ENCODE results near the gene FRMD5. TPM values are rescaled to one million over a fixed set of nuclear protein-coding genes. Genes with fewer than 3 reads are reported as not detected.
A peak's percentile ranks its signal among the peaks of the same experiment; 100 is the strongest.

The FRMD5 gene
- polyA plus RNA-seq, 2 of the 4 experiments (the other 2 are of a cell fraction), result 2.5 to 3.6 TPM

- CTCF ChIA-PET, result interaction anchor here (0.6 to 1.8 kb wide), 3 partner anchors 9 to 225 kb away, joined by 3 to 7 read pairs (median 3); no protein-coding TSS in a partner anchor
- no peaks in the 10 kb centered on the region for H3K4me1 ChIP-seq
- FAIRE-seq, result no peak
- ATAC-seq, result no peak
- H3K4me2 ChIP-seq, result no peak overlapping the region
- TF ChIP-seq HOXB13 (CRISPR knock-in tag; IDR thresholded peaks at IDR 0.05; ENCODE audit: low read depth) (no peak), SREBF2 (IDR thresholded peaks at IDR 0.05) (no peak), TFCP2L1 (CRISPR knock-in tag; IDR thresholded peaks at IDR 0.05) (no peak), NPAS2 (CRISPR knock-in tag; IDR thresholded peaks at IDR 0.05; ENCODE audit: borderline replicate concordance) (no peak), RFX5 (IDR thresholded peaks at IDR 0.05) (no peak), HEYL (CRISPR knock-in tag; IDR thresholded peaks at IDR 0.05) (no peak), RNF2 (IDR thresholded peaks at IDR 0.05; ENCODE audit: borderline replicate concordance, low read depth) (no peak), MYC (IDR thresholded peaks at IDR 0.05; ENCODE audit: borderline replicate concordance, low read length) (no peak), EP300 (IDR thresholded peaks at IDR 0.05) (no peak)
- TF ChIP-seq, protein P1, sequence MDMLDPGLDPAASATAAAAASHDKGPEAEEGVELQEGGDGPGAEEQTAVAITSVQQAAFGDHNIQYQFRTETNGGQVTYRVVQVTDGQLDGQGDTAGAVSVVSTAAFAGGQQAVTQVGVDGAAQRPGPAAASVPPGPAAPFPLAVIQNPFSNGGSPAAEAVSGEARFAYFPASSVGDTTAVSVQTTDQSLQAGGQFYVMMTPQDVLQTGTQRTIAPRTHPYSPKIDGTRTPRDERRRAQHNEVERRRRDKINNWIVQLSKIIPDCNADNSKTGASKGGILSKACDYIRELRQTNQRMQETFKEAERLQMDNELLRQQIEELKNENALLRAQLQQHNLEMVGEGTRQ (IDR thresholded peaks at IDR 0.05), result no peak
- TF ChIP-seq, protein P2, sequence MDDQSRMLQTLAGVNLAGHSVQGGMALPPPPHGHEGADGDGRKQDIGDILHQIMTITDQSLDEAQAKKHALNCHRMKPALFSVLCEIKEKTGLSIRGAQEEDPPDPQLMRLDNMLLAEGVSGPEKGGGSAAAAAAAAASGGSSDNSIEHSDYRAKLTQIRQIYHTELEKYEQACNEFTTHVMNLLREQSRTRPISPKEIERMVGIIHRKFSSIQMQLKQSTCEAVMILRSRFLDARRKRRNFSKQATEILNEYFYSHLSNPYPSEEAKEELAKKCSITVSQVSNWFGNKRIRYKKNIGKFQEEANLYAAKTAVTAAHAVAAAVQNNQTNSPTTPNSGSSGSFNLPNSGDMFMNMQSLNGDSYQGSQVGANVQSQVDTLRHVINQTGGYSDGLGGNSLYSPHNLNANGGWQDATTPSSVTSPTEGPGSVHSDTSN (IDR thresholded peaks at IDR 0.05), result no peak
- POLR2A ChIA-PET, result no interaction called here
- H3K4me3 ChIP-seq, result no peak overlapping the region
- H3K27ac ChIP-seq, result no peak overlapping the region
- no peak for DNase-seq (ENCODE audit: low read depth in 1 of 2, low spot score in 1 of 2)
- H3K9me3 ChIP-seq, result no peaks in the 10 kb centered on the region
These were observed 66.6 kb downstream of the FRMD5 start for GRCh38 chr15:44128443-44128842.

- FAIRE-seq (no peak), ATAC-seq (no peak), DNase-seq (ENCODE audit: low read depth in 1 of 2, low spot score in 1 of 2) (no peak)
- Histone ChIP-seq H3K4me3 (no peak overlapping the region), H3K4me2 (no peak overlapping the region), H3K9me3 (no peaks in the 10 kb centered on the region), H3K4me1 (no peaks in the 10 kb centered on the region), H3K27ac (no peak overlapping the region)
- POLR2A ChIA-PET, result no interaction called here
- TF ChIP-seq RNF2 (IDR thresholded peaks at IDR 0.05; ENCODE audit: borderline replicate concordance, low read depth) (no peak), ATOH8 (CRISPR knock-in tag; IDR thresholded peaks at IDR 0.05; ENCODE audit: low read depth) (no peak), HOXB13 (CRISPR knock-in tag; IDR thresholded peaks at IDR 0.05; ENCODE audit: low read depth) (no peak), SMC3 (IDR thresholded peaks at IDR 0.05) (no peak), NR3C1 (IDR thresholded peaks at IDR 0.05) (no peak), EP300 (IDR thresholded peaks at IDR 0.05) (no peak)
- WGBS (ENCODE audit: missing lambda C conversion rate), result 91% methylated on average over 2 of the region's 2 CpGs
- CTCF ChIA-PET, result interaction anchor here (1.0 to 1.5 kb wide), 2 partner anchors 103 to 222 kb away, joined by 3 to 8 read pairs; no protein-coding TSS in a partner anchor
These were observed 69.2 kb downstream of the FRMD5 start for GRCh38 chr15:44125879-44126278.

- no peak for TF ChIP-seq PHF8 (IDR thresholded peaks at IDR 0.05; ENCODE audit: borderline replicate concordance, low read depth)
- TF ChIP-seq ZFP36 (IDR thresholded peaks at IDR 0.05; ENCODE audit: borderline replicate concordance, partially characterized antibody), result no peak
- TF ChIP-seq NR3C1 (IDR thresholded peaks at IDR 0.05), result no peak
- TF ChIP-seq RCOR1 (IDR thresholded peaks at IDR 0.05; ENCODE audit: low read depth, low read length), result no peak
- TF ChIP-seq MYC (IDR thresholded peaks at IDR 0.05; ENCODE audit: borderline replicate concordance, low read length), result no peak
- peak; percentile 31; the same call in 1 of the 2 replicates for TF ChIP-seq MAX (IDR thresholded peaks at IDR 0.05)
- TF ChIP-seq GATA3 (IDR thresholded peaks at IDR 0.05; ENCODE audit: borderline replicate concordance), result peak; percentile 15; the same call in 1 of the 2 replicates
- no peak for TF ChIP-seq RNF2 (IDR thresholded peaks at IDR 0.05; ENCODE audit: borderline replicate concordance, low read depth)
- TF ChIP-seq JUNB (IDR thresholded peaks at IDR 0.05), result peak; percentile 49; the same call in 1 of the 2 replicates
- no peak for TF ChIP-seq KDM1A (IDR thresholded peaks at IDR 0.05; ENCODE audit: low read depth)
- no peak for TF ChIP-seq FOSB (CRISPR knock-in tag; IDR thresholded peaks at IDR 0.05)
- no peak for TF ChIP-seq HDAC2 (IDR thresholded peaks at IDR 0.05)
- 0 out of 2 replicates have a peak, but pooled peaks have one; percentile 36 for TF ChIP-seq FOSL2 (IDR thresholded peaks at IDR 0.05)
- peak; percentile 30; the same call in 1 of the 2 replicates for TF ChIP-seq FOSL2 (CRISPR knock-in tag; IDR thresholded peaks at IDR 0.05)
- no peak for TF ChIP-seq CBX8 (IDR thresholded peaks at IDR 0.05)
- Histone ChIP-seq H3K27ac (peak overlapping the region; percentile 58 to 72), H3K4me1 (peaks cover 30% of the 10 kb centered on the region), H3K4me2 (peak overlapping the region; percentile 84), H3K9me3 (no peaks in the 10 kb centered on the region), H3K4me3 (no peak overlapping the region)
- DNase-seq (ENCODE audit: low read depth in 1 of 2, low spot score in 1 of 2) (peak; percentile 13 to 71), ATAC-seq (peak; percentile 94 to 96), FAIRE-seq (no peak)
- ChIA-PET CTCF (interaction anchor here (0.7 to 1.5 kb wide), 4 partner anchors 33 to 199 kb away, joined by 3 to 5 read pairs (median 4); no protein-coding TSS in a partner anchor), POLR2A (no interaction called here)
These were observed 92.3 kb downstream of the FRMD5 start for GRCh38 chr15:44102675-44103254.
